GM12878 (cell line): ENCODE measurements around the gene TMEM26. TPM values are rescaled to one million over a fixed set of nuclear protein-coding genes. Genes with fewer than 3 reads are reported as not detected.

Experiments
- ATAC-seq: fragments of 200-7000 bp; cut with Tn5 transposase; 3 replicates; pipeline ENCODE4 v1.9.1; 2020; ENCODE audit warnings: mild to moderate bottlenecking, moderate library complexity
- BruUV-seq: library from RNA; stranded (reverse); fragments of 400-500 nt; replicated peaks from 2 replicates; lab custom pipeline; 2021; lab: Mats Ljungman, UMichigan
- CTCF ChIA-PET: fragments of 300-600 bp; sonication (Branson Sonifier 250); formaldehyde crosslinking; extraction: SDS; loops from one replicate; lab custom pipeline; 2021; ENCODE audit warnings: inconsistent platforms; lab: Yijun Ruan, JAX
- POLR2A ChIA-PET: fragments of 350-600 bp; formaldehyde crosslinking; extraction: SDS; loops from one replicate; lab custom pipeline; 2021; ENCODE audit warnings: inconsistent platforms; lab: Charles Lee
- RAD21 ChIA-PET: fragments of 300-600 bp; sonication (Branson Sonifier 250); formaldehyde crosslinking; loops from one replicate; lab custom pipeline; 2023; ENCODE audit warnings: antibody characterized with exemption; ENCODE audit not compliant: unreplicated experiment; lab: Charles Lee
- SMC1A ChIA-PET: fragments of 300-600 bp; sonication (Branson Sonifier 250); formaldehyde crosslinking; loops from one replicate; lab custom pipeline; 2023; ENCODE audit not compliant: unreplicated experiment, uncharacterized antibody; lab: Charles Lee
- DNase-seq: peaks from one replicate; pipeline ENCODE4 v3.0.0-alpha.2; 2011; ENCODE audit warnings: low read depth, low spot score
- FAIRE-seq: peaks from 3 replicates; lab custom pipeline; 2011; peaks lifted over from hg19 to GRCh38; lab: Jason Lieb, UNC
- H2AFZ ChIP-seq: 2 replicates; pipeline ENCODE4 v1.6.0; 2011; ENCODE audit warnings: low read depth, low read length, control low read depth; ENCODE audit not compliant: control insufficient read depth
- H3K27ac ChIP-seq: 2 replicates; pipeline ENCODE4 v1.5.1; 2011; ENCODE audit warnings: control low read depth; ENCODE audit not compliant: control insufficient read depth, insufficient read depth
- H3K27me3 ChIP-seq, 2 experiments: replicated peaks in 1 of 2; 2 replicates each; pipeline versions ENCODE4 v1.6.0 to v1.6.1; 2011; ENCODE audit warnings: low read length in 1 of 2; ENCODE audit not compliant: control insufficient read depth in 2 of 2, insufficient read depth in 2 of 2
- H3K36me3 ChIP-seq, 2 experiments: 2 replicates each; pipeline ENCODE4 v1.5.1; 2011; ENCODE audit warnings: low read length in 1 of 2; ENCODE audit not compliant: control insufficient read depth in 2 of 2, insufficient read depth in 2 of 2
- H3K4me1 ChIP-seq: 2 replicates; pipeline ENCODE4 v1.6.1; 2011; ENCODE audit warnings: mild to moderate bottlenecking, low read length, moderate library complexity, mixed read lengths; ENCODE audit not compliant: control insufficient read depth, insufficient read depth
- H3K4me2 ChIP-seq: 2 replicates; pipeline ENCODE4 v1.6.0; 2011; ENCODE audit warnings: control low read depth; ENCODE audit not compliant: control insufficient read depth, insufficient read depth
- H3K4me3 ChIP-seq: fragments of 200-600 bp; sonication (generic); 2 replicates; pipeline ENCODE4 v1.5.1; 2016
- H3K79me2 ChIP-seq: 2 replicates; pipeline ENCODE4 v1.6.0; 2011; ENCODE audit warnings: low read length; ENCODE audit not compliant: control insufficient read depth, insufficient read depth
- H3K9ac ChIP-seq: 2 replicates; pipeline ENCODE4 v1.8.0; 2011; ENCODE audit warnings: low read length, control low read depth, mixed read lengths; ENCODE audit not compliant: control insufficient read depth, insufficient read depth
- H3K9me3 ChIP-seq: replicated peaks from 3 replicates; pipeline ENCODE4 v1.5.1; 2011; ENCODE audit warnings: mild to moderate bottlenecking, low read length; ENCODE audit not compliant: control insufficient read depth, insufficient read depth
- H4K20me1 ChIP-seq: 2 replicates; pipeline ENCODE4 v1.6.0; 2011; ENCODE audit not compliant: control insufficient read depth, insufficient read depth
- ATF7 ChIP-seq: fragments of 450-650 bp; IDR thresholded peaks from 2 replicates; pipeline ENCODE4 v1.6.1; 2016; ENCODE audit warnings: low read depth, mild to moderate bottlenecking
- EGR1 ChIP-seq, 2 experiments: IDR thresholded peaks; 1 replicate in 1 of 2; 2 replicates in 1 of 2; pipeline ENCODE4 v1.6.1; 2011 to 2012; ENCODE audit warnings: low read depth in 2 of 2, low read length in 2 of 2, borderline replicate concordance in 1 of 2, mild to moderate bottlenecking in 1 of 2, moderate library complexity in 1 of 2
- HDGF ChIP-seq: fragments of 450-650 bp; IDR thresholded peaks from 2 replicates; pipeline ENCODE4 v1.6.1; 2016; ENCODE audit warnings: antibody characterized with exemption
- MYC ChIP-seq: IDR thresholded peaks from 2 replicates; pipeline ENCODE4 v1.6.1; 2011; ENCODE audit warnings: mild to moderate bottlenecking, low read length, moderate library complexity, inconsistent platforms; ENCODE audit not compliant: insufficient read depth, insufficient replicate concordance, insufficient read length, severe bottlenecking
- TAF1 ChIP-seq: IDR thresholded peaks from 2 replicates; pipeline ENCODE4 v1.6.1; 2011; ENCODE audit warnings: mild to moderate bottlenecking, low read depth, low read length, borderline replicate concordance
- TCF3 ChIP-seq: IDR thresholded peaks from 2 replicates; pipeline ENCODE4 v1.6.1; 2012; ENCODE audit warnings: low read depth, mild to moderate bottlenecking, low read length, borderline replicate concordance; ENCODE audit not compliant: insufficient read depth
- ZNF622 ChIP-seq: fragments of 450-650 bp; IDR thresholded peaks from 2 replicates; pipeline ENCODE4 v1.6.1; 2017; ENCODE audit warnings: mild to moderate bottlenecking, inconsistent platforms
- WGBS: methylation state at CpG from one replicate; pipeline ENCODE4 v1.1.6; 2016; ENCODE audit warnings: low lambda C conversion rate; ENCODE audit not compliant: insufficient replicate concordance, insufficient coverage; ENCODE audit errors: missing lambda C conversion rate; 5-methylcytosine and 5-hydroxymethylcytosine counted together
- in situ Hi-C: fragments of 300-500 bp; cut with MboI; formaldehyde crosslinking; loops from 9 replicates; pipeline ENCODE4 v1.14.3; 2018; ENCODE audit warnings: mixed read lengths
- intact Hi-C: fragments of 100-400 bp; cut with micrococcal nuclease; formaldehyde crosslinking; loops from one replicate; pipeline ENCODE4 v1.14.2; 2022; ENCODE audit not compliant: unreplicated experiment
- polyA plus RNA-seq, 11 experiments: library from polyadenylated mRNA; depleted of rRNA in 4 of 11; unstranded in 6 of 11; stranded (reverse) in 5 of 11; fragments of >200 nt; fragmentation: Nextera tagmentation in 4 of 11; fragmentation: Illumina TruSeq in 1 of 11; extraction: Ambion mirVana in 4 of 11; extraction: Trizol in 1 of 11; gene quantifications; 1 replicate in 1 of 11; 2 replicates in 10 of 11; pipeline versions ENCODE4 v1.2.1 to v1.2.3, GENCODE V29; 2011 to 2016; ENCODE audit warnings: inconsistent platforms in 2 of 11, missing spikeins in 2 of 11, low read depth in 1 of 11
- total RNA-seq, 4 experiments: library from RNA; depleted of rRNA in 3 of 4; stranded (reverse); fragments of >200 nt in 3 of 4; fragmentation: Illumina TruSeq in 1 of 4; extraction: Trizol in 1 of 4; gene quantifications; 2 replicates each; pipeline versions ENCODE4 v1.2.1 to v1.2.3, GENCODE V29; 2013 to 2021
- TF ChIP-seq, protein P1 (sequence below): IDR thresholded peaks from 2 replicates; pipeline ENCODE4 v1.6.1; 2012; ENCODE audit warnings: low read depth, low read length, improper control_type of control experiment
- TF ChIP-seq, protein P2 (sequence below): IDR thresholded peaks from 2 replicates; pipeline ENCODE4 v1.6.1; 2012; ENCODE audit warnings: mild to moderate bottlenecking, low read depth, low read length

TMEM26 gene
- total and polyA plus RNA-seq, 10 of the 15 experiments (the other 5 are each of a cell fraction or from before 2014, with no cell fraction given) = not detected

DNA sequence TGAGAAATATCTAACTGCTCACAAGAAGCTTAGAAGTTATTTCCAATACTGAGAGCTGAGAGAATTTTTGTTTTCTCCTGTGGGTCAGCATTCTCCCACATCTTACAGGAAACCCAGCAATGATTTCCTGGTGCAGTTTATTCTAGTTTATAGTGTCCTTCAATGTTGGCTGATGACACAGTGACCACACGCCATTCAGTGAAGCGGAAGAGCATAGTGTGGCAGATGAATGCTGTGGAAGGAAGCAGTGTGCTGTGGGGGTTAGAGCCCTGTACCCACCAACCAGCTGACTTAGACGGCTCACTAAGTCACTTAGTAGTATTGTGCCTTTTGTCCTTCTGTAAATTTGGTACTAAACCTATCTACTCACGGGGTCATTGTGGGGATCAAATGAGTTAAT, 1.4 kb upstream of the TMEM26 start:
- no peak for FAIRE-seq
- Histone ChIP-seq H3K4me2 (no peak overlapping the region), H3K36me3 (no peaks in the 10 kb centered on the region), H2AFZ (no peak overlapping the region), H3K79me2 (no peaks in the 10 kb centered on the region), H3K27ac (no peak overlapping the region), H3K27me3 (peaks cover 2 to 4% of the 10 kb centered on the region in 2 experiments; a peak in 3 of 4 replicates), H4K20me1 (no peaks in the 10 kb centered on the region), H3K9ac (no peak overlapping the region), H3K9me3 (no peaks in the 10 kb centered on the region), H3K4me3 (no peak overlapping the region), H3K4me1 (no peaks in the 10 kb centered on the region)
- in situ Hi-C loops = no loop called here
- no peak for ATAC-seq
- DNase-seq = no peak
- POLR2A ChIA-PET = no interaction called here
- TF ChIP-seq MYC (no peak), ZNF622 (no peak), EGR1 (IDR thresholded peaks at IDR 0.05; ENCODE audit: borderline replicate concordance in 1 of 2, low read depth in 2 of 2, low read length in 2 of 2) (no peak), TCF3 (no peak), HDGF (no peak), ATF7 (no peak), TAF1 (no peak)
- TF ChIP-seq, protein P1, sequence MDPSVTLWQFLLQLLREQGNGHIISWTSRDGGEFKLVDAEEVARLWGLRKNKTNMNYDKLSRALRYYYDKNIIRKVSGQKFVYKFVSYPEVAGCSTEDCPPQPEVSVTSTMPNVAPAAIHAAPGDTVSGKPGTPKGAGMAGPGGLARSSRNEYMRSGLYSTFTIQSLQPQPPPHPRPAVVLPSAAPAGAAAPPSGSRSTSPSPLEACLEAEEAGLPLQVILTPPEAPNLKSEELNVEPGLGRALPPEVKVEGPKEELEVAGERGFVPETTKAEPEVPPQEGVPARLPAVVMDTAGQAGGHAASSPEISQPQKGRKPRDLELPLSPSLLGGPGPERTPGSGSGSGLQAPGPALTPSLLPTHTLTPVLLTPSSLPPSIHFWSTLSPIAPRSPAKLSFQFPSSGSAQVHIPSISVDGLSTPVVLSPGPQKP = no peak
- TF ChIP-seq, protein P2, sequence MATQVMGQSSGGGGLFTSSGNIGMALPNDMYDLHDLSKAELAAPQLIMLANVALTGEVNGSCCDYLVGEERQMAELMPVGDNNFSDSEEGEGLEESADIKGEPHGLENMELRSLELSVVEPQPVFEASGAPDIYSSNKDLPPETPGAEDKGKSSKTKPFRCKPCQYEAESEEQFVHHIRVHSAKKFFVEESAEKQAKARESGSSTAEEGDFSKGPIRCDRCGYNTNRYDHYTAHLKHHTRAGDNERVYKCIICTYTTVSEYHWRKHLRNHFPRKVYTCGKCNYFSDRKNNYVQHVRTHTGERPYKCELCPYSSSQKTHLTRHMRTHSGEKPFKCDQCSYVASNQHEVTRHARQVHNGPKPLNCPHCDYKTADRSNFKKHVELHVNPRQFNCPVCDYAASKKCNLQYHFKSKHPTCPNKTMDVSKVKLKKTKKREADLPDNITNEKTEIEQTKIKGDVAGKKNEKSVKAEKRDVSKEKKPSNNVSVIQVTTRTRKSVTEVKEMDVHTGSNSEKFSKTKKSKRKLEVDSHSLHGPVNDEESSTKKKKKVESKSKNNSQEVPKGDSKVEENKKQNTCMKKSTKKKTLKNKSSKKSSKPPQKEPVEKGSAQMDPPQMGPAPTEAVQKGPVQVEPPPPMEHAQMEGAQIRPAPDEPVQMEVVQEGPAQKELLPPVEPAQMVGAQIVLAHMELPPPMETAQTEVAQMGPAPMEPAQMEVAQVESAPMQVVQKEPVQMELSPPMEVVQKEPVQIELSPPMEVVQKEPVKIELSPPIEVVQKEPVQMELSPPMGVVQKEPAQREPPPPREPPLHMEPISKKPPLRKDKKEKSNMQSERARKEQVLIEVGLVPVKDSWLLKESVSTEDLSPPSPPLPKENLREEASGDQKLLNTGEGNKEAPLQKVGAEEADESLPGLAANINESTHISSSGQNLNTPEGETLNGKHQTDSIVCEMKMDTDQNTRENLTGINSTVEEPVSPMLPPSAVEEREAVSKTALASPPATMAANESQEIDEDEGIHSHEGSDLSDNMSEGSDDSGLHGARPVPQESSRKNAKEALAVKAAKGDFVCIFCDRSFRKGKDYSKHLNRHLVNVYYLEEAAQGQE = no peak
- intact Hi-C loops = no loop called here
- SMC1A ChIA-PET = no interaction called here
- RAD21 ChIA-PET = no interaction called here
- BruUV-seq = no TSS peak
- WGBS = 59% methylated on average over 4 of the region's 4 CpGs
- CTCF ChIA-PET = no interaction called here
